ENCODE results near the gene SIK3.

- no peak for TF ChIP-seq POLR2A (IDR thresholded peaks at IDR 0.05)
- TF ChIP-seq, protein P1, sequence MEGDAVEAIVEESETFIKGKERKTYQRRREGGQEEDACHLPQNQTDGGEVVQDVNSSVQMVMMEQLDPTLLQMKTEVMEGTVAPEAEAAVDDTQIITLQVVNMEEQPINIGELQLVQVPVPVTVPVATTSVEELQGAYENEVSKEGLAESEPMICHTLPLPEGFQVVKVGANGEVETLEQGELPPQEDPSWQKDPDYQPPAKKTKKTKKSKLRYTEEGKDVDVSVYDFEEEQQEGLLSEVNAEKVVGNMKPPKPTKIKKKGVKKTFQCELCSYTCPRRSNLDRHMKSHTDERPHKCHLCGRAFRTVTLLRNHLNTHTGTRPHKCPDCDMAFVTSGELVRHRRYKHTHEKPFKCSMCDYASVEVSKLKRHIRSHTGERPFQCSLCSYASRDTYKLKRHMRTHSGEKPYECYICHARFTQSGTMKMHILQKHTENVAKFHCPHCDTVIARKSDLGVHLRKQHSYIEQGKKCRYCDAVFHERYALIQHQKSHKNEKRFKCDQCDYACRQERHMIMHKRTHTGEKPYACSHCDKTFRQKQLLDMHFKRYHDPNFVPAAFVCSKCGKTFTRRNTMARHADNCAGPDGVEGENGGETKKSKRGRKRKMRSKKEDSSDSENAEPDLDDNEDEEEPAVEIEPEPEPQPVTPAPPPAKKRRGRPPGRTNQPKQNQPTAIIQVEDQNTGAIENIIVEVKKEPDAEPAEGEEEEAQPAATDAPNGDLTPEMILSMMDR (IDR thresholded peaks at IDR 0.05): peak in 11 of 12 donors; percentile 11 to 43 (median 27)
These were observed 170.9 kb downstream of the SIK3 start for GRCh38 chr11:116927163-116927974.

All from heart left ventricle (tissue), 13 donors.